Measurements from ENCODE around the gene PPP1R9A.

DNA sequence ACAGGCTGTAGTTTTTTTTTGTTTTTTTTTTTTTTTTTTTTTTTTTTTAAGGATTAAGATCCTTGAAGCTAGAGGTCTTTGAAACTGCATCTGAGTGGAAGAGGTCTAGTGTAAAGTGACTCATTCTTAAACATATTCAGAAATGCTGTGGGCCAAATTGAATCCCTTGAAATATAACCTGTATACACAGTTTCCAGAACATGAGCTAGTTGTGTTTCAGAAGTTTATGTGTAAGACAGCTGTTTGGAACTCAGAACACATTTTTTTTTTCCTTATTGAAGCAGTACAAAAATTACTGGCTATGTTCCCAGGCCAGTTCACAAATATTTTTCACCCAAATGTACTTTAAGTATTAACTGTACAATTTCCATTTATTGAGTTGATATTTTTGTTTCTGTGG, 67.9 kb downstream of the PPP1R9A start:
- TF ChIP-seq, protein P1, sequence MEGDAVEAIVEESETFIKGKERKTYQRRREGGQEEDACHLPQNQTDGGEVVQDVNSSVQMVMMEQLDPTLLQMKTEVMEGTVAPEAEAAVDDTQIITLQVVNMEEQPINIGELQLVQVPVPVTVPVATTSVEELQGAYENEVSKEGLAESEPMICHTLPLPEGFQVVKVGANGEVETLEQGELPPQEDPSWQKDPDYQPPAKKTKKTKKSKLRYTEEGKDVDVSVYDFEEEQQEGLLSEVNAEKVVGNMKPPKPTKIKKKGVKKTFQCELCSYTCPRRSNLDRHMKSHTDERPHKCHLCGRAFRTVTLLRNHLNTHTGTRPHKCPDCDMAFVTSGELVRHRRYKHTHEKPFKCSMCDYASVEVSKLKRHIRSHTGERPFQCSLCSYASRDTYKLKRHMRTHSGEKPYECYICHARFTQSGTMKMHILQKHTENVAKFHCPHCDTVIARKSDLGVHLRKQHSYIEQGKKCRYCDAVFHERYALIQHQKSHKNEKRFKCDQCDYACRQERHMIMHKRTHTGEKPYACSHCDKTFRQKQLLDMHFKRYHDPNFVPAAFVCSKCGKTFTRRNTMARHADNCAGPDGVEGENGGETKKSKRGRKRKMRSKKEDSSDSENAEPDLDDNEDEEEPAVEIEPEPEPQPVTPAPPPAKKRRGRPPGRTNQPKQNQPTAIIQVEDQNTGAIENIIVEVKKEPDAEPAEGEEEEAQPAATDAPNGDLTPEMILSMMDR (conservative IDR thresholded peaks at IDR 0.05; ENCODE audit: low read length) = no peak
- no peak for TF ChIP-seq EZH2phosphoT487 (IDR thresholded peaks at IDR 0.05; ENCODE audit: borderline replicate concordance)
